ENCODE results near the gene UGT2B11.
"Not testable (repeated sequence)": the region's sequence is repeated elsewhere in the genome, so short reads cannot be mapped to it uniquely, and the experiment has no call there.

GRCh38 chr4:69181519-69182169 is 32.9 kb downstream of the UGT2B11 start:
- not testable (repeated sequence) for TF ChIP-seq EZH2 (IDR thresholded peaks at IDR 0.05; ENCODE audit: borderline replicate concordance, insufficient read depth, low read depth, low read length, poor library complexity, severe bottlenecking); CTCF (IDR thresholded peaks at IDR 0.05)
